NCI-H1417 (cell line): Measurements from ENCODE around the gene SLC12A7.

ENCODE experiments used
- DNase-seq, 3 experiments: peaks; one replicate each; lab custom pipeline; 2025; lab: John Stamatoyannopoulos, UW

The SLC12A7 gene

DNA sequence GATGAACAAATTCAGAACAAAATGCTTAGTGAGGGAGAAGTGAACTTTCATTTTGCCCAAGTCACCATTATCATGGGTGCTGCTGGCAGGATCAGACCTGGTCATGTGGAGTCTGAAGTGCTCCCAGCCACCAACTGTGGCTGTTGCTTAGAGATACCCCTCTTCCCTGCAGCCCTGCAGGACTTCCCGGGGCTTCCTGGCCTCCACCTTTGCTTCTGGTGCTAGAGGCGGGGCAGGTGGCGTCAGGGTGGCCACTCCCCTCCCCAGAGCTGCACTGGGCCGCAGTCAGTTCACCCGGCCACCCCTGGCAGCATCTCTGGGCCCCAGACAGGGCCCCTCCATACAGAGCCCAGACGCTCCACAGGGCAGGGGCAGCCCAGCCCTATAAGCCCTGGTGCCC lies 30.0 kb upstream of the SLC12A7 start:
- peak; percentile 11 to 72 (median 66) for DNase-seq

DNA sequence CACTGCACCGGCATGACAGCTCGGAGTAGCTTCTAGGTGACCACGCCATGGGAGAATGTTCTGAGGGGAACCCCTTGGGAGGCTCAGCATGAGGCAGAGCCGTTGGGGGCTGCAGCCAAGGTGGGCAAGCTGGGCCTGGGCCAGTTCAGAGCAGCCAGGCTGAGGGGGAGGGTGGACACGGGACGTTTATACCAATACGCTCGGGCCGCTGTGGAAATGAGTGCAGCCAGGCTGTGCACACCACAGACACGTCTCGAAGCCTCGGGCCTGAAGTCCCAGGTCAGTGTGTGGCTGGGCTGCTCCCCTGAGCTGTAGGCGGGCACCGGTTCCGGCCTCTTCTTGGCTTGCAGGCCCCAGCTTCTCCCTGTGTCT lies 28.9 kb upstream of the SLC12A7 start:
- DNase-seq = no peak

DNA sequence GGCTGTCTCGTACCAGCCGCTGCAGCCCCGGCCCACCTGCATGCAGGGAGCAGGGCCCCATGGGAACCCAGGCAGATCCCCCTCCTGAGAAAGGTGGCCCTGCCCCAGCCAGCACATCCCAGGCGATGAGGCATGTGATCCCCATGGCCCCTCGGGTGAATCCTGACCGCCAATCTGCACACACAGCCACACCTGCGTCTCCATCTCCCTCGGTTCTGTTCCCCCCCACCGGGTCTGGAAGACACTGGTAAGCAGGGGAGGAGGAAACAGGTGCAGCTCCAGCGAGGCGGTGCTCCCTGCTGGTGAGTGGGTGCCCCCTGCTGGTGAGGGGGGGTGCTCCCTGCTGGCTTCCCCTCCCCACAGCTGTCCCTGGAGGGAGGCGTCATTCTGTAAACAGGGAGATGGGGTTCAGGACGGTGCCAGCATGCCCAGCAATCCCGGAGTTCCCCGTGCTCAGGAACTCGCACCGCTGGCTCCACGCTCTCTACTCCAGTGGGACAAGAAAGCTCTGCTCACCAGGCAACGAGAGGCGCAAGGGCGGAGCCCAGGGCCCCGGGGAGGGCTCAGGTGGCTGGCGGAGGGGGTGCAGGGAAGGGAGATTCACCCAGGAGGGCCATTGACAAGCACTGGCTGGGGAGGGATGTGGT lies 28.4 kb upstream of the SLC12A7 start:
- peak; percentile 84 to 95 (median 87) for DNase-seq

DNA sequence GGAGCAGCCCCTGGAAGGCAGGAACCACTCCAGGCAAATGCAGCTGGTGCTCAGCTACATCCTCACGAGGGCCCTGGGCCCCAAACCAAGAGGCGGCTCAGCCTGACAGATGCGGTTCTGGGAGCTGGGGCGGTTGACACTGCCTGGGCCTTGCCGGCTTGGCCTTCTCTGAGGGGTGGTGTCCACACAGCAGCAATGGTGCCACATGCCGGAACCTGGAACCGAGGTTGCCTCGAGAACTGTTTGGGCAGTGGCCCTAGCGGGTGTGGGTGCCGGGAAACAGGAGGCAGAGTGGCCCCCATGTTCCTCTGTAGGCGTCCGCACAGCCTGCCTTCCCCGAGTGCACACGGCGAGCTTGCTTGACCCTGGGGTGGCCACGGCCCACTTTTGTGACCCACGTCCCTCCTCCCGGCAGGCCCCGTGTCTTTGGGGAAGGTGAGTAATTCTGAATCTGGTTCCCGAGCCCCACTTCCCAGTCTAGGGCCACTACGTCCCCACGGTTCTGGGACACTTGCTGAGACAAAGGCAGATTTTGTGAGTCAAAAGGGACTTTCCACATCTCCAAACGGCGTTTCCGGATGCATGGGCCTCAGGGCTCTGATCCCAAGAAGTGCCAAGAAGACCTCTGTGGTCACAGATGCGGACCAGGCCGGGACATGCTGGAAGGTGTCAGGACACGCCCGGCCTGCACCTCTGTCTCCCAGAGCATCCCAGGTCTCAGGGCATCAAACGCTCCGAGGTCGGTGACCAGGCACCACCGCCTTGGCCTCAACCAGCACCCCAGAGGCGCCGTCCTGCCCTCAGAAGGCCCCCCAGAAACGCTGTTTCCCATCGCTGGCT lies 27.7 kb upstream of the SLC12A7 start:
- DNase-seq = no peak

DNA sequence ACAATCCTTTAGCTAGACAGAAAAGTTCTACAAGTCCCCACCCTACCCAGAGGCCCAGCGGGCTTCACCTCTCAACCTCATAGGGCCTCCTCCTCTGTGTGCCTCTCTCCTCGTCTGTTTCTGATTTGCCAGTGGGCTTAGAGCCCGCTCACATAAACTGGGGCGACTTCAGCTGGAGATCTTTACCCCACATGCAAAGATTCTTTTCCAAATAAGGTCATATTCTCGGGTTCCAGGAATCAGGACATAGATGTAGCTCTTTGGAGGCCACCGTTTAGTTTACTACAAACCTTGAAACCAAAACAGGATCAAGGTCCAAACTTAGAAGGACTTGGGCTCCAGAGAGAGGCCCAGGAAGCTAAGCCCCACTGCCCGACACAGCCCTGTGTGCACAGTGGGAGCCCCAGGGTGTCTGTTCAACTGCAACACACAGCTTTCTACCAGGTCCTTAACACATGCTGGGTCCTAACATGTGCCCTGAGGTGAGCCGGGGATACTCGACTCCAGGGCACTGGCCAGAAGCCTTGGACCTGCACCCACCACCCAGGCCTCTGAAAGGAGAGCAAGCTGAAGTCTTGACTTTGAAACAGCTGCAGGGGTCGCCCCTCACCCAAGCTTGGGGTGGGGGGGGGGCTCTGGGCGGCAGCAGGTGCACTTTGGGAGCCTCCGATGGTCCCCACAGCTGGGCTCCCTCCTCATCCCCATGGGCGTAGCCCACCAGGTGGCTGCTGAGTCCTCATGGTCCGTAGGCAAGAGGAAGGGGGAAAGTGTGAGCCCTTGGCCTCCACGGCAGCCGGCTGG lies 26.8 kb upstream of the SLC12A7 start:
- DNase-seq = no peak

DNA sequence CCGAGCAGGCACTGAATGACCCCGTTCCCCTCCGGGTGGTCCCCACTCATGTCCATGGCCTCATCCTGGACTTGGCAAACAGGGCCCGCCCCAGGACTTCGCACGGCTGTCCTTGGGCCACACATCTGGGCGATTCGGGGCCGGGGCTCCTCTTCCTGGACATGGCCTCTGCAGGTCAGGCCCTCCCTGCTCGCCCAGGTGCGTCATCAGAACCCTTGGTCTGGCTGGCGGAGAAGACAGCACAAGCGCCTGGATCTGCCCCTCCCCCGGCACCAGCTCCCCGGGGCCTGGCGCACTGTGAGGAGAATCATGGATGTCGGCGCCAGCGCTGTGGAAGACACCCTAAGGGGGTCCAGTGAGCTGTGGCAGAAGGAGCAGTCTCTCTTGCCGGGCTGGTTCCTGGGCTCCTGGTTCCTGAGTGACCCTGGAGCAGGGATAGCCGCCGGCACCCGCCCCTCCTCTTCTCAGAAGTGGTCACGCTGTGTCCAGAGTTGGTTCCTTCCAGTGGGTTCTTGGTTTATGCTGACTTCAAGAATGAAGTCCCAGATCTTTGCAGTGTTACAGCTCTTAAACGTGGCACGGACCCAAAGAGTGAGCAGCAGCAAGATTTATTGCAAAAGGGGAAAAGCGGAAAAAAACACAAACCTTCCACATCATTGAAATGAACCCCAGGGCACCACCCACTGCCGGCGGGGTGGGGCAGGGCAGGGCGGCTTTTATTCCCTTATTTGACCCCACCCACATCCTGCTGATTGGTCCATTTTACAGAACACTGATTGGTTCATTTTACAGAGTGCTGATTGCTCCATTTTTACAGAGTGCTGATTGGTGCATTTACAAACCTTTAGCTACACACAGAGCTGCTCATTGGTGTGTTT lies 25.9 kb upstream of the SLC12A7 start:
- DNase-seq = no peak

DNA sequence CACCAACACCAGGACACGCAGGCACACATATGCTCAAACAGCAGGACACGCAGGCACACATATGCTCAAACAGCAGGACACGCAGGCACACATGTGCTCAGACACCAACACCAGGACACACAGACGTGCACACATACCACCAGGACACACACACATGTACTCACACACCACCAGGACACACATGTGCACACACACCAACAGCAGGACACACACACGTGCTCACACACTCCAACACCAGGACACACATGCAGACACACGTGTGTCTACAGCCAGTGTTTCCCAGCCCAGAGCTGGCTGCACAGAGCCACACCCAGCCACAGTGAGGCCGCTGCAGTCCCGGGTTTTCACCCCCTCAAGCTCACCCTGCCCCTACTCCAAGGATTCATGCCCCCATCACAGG lies 25.0 kb upstream of the SLC12A7 start:
- DNase-seq = no peak

DNA sequence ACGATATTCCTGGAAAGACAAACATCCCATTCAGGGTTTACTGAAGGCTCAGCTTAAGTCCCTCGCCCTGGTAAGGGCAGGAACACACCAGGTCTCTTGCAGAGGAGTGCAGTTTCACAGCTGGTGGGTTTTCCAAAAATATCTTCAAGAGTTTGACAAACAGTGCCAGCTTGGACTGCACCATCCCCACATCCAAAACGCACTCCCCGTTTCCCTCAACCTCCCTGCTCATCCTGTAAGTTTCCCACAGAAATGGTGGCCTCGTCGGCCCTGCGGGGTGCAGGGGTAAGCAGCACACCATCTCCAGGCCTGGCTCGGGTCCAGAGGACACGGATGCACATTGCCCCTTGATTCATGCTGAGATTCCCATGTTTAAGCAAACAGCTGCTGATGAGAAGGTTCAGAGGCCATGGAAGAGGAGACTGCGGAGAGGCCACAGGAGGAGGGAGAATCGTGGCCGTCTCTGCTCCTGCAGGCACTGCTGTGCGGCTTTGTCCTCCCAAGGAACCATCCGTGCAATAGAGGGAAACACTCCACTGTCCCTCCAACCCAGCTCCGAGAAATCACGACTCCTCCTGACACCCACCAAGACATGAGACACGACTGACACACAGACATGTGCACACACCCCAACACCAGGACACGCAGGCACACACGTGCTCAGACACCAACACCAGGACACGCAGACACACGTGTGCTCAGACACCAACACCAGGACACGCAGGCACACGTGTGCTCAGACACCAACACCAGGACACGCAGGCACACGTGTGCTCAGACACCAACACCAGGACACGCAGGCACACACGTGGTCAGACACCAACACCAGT lies 24.0 kb upstream of the SLC12A7 start:
- DNase-seq = peak in 2 of 3 experiments; percentile 38 to 81

DNA sequence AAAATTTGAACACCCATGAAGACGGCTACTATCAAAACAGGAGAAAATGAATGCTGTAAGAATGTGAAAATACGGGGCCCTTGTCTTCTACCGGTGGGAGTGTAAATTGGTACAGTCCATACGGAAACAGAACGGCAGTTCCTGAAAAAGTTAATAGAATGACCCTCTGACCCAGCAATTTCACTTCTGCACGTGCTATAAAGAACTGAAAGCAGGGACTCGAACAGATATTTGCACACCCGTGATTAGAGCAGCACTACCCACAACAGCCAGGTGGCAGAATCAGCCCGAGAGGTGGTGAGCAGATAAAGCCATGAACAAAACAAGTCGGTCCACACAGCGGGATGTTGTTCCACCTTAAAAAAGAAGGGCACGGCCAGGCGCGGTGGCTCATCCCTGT lies 22.6 kb upstream of the SLC12A7 start:
- DNase-seq = peak in 1 of 3 experiments; percentile 9

DNA sequence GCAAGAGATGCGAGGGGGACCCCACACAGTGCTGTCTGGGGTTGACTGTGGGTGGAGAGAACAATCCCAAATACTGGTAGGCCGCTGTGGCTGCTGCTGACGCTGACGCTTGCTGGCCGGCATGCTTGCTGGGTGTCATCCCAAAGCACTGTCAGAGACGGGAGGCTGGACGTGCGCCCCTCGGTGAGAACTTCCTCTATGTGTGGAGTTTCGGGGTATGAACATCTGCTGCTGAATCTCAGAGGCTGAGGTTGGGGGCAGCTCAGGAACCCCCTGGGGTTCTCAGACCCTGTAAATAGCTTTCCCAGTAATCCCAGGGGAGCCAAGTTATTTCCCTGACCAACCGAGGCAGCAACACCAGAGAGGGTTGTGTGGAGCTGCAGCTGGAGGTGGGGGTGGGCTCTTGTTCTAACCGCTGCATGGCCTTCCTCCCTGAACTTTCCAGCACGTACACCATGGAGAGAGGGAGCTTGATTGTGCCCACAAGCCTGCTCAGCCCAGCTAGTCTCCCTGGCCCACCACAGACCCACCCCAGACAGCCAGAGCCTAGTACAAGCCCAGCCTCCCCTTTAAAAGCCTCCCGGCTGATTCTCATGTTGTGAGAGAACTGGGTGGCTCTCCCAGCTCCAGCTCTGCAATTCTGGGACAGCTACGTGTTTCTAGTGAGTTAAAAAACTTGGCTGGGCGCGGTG lies 21.8 kb upstream of the SLC12A7 start:
- no peak for DNase-seq

DNA sequence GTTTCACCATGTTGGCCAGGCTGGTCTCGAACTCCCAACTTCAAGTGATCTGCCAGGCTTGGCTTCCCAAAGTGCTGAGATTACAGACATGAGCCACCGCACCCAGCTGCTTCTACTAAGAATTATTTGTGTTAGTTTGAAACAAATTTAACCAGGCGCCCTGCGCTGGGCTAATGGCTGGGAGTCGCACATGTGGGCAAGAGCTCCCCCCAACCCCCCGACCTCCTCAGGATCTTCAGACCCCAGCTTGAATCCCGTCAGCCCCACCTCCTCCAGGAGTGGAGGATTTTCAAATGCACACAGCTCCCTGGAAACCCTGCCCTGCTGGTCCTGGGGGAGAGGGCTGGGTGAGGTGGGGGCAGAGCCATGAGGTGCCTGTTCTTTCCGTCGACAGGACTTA lies 21.2 kb upstream of the SLC12A7 start:
- DNase-seq = no peak

DNA sequence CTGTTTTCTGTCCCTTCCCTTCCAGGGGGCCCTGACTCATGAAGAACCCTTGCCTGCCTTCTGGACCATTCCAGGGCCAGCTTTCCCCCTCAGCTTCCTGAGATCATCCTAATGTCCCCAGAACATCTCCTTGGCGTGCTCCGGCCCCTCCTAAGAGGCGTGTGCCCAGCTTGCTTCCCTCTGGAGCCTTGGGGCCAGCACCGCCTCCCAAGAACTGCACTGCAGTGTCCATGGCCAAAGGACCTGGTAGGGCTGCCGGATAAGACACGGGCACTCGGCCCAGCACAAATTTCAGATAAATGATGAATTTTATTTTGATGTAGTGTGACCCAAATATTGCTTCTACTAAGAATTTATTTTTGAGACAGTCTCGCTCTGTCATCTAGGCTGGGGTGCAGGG lies 20.7 kb upstream of the SLC12A7 start:
- DNase-seq = no peak

DNA sequence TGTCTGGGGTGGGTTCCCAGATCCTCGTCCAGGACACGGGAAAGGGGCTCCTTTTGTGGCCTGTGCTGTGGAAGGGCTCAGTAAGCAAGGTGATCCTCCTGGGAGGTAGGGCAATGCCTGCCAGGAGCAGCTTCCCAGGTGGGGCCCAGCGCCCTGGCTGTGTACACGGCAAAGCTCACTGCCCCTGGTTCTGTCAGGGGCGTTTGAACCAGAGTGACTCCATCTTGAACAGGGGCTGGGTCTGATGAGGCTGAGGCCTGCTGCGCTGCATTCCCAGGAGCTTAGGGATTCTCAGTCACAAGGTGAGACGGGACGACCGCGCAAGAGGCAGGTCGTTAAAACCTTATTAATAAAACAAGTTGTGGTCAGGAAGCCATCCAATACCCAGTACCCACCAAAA lies 19.9 kb upstream of the SLC12A7 start:
- DNase-seq = no peak

DNA sequence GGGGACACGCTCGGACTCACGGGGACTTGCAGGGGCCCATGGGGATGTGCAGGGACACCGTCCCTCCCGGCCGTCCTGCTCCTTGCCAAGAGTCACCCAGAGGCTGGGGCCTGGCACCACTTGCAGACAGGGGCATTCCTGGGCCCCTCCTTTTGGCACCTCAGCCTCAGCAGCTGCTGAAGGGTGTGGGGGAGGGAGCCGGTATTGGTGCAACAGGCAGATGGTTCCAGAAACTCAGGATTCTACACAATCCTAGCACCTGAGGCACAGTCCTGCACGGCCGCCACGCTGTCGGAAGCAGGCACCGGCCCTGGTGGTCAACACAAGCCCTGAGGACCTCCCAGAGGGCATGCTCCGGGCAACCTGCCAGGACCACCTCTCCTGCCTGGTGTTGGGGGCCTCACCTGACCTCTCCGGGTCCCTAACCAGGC lies 19.3 kb upstream of the SLC12A7 start:
- DNase-seq = no peak

DNA sequence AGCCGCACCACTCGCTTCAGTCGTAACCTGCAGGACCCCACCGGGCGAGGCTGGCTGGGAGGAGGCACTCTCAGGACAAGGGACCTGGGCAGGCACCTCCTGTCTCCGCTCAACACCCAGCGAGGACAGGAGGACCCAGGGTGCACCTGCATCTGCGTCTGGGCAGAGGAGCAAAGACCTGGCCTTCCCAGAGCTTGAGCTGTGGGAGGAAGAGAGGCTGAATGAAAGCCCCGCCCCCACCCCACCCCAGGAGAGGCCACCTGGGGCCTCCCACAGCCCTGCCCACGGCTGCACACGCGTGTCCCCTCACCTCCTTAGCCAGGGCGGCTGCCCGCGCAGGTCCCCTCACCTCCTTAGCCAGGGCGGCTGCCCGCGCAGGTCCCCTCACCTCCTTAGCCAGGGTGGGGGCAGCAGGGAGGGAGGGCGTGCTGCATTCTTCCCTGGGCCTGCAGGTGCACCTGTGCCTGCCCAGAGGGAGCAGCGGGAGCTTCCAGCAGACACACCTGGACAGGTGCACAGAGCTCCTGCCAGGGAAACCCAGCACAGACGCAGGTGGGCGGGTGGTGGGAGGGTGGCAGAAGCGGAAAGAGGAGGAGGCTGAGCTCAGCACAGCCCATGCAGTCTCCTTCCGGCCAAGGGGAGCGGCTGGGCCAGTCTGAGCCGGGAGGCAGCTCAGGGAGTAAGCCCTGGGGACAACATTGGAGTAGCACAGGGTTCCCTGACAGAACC lies 18.5 kb upstream of the SLC12A7 start:
- DNase-seq = peak; percentile 89 to 95 (median 92)

DNA sequence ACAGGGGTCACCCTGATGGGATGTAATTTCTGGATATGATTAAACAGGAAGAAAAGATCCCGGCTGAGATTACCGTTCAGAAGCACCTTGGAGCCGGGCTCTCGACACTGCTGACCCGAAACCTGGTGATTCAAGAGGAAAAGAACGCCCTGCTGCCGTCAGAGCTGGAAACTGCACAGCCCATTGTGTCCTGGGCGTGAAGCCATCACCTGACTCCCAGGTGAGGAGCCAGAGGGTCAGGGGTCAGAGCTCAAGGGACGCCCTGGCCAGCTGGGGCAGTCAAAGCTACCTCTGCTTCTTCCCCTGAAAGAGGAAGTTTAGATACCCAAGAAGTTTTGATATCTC lies 17.8 kb upstream of the SLC12A7 start:
- DNase-seq = no peak

DNA sequence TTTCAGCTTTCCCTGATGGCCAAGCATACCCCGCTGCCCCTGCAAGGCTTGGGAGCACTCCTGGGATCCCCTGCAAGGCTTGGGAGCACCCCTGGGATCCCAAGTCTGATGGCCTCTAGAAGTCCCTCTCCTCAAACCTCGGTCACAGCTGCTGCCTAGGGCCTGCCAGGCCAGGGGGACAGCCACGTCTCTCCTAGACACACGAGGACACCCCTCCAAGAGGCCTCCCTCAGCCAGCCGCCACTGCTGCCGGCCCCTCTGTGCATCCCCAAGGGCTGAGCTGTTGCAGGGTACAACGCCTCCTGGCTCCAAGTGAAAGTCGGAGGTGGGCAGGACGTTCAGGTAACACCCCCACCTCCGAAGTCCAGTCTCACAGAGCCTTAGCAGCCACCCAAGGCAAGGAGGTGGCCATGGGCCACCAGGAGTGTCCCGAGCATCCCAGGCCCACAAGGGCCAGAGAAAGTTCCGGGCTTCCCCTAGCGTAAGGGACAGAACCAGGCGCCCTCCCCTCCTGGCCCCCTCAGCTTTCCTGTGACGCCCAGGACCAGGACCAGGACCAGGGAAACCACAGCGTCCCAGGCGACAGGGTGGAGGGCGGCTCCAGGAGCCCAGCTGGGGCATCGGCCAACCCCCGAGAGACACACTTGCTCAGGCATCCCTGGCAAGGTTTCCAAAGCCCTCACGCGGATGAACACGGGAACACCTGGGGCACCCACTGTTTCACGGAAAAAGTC lies 17.3 kb upstream of the SLC12A7 start:
- DNase-seq = no peak

DNA sequence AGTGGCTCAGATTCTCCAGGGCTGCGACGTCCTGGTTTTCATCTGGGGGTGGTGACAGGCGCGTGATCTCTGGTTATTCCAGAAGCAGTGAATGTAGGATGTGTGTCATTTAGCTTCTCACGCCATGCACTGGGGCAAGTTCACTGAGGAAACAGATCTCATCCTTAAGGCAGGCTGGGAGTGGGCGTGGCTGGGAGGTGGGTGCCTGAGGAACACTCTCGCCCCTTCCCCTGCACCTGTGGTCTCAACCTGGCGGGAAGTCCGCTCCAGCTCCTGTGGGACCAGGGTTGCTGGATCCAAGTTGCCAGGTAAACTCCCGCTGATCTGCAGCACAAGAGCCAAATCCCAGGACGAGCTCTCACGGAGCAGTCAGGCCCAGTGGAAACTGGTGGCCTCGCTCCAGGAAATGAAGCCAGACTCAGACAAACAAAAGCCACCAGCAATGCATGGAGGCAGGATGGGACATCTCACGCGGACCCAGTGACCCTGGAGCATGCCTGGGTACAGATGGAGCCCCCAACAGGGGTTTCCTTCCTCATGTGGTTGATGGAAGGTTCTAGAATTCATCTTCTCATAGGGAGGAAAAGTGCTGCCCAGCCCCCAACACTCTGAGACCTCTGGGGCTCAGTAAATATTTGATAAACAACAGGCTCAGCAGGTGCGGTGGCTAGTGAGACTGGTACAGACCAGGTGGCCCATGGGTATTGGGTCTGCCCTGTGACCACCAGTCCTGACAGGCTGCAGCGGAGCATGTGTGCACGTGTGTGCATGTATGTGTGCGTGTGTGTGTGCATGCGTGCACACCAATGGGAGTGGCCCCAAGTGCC lies 16.3 kb upstream of the SLC12A7 start:
- DNase-seq = peak; percentile 41 to 68 (median 53)
